ENCODE results near the gene AGPAT3.

Gene AGPAT3

GRCh38 chr21:43939443-43940328 is 74.7 kb downstream of the AGPAT3 start:
- DNase-seq = no peak

GRCh38 chr21:43940329-43941050 is 75.5 kb downstream of the AGPAT3 start:
- DNase-seq = no peak

GRCh38 chr21:43942201-43942600 is 77.2 kb downstream of the AGPAT3 start:
- DNase-seq = no peak

GRCh38 chr21:43942621-43943020 is 77.6 kb downstream of the AGPAT3 start:
- DNase-seq = no peak

- DNase-seq = no peak
These were observed 78.6 kb downstream of the AGPAT3 start for GRCh38 chr21:43943512-43944077.

GRCh38 chr21:43944078-43944633 is 79.1 kb downstream of the AGPAT3 start:
- DNase-seq = no peak

GRCh38 chr21:43944757-43945156 is 79.7 kb downstream of the AGPAT3 start:
- no peak for DNase-seq

GRCh38 chr21:43948740-43949498 is 83.9 kb downstream of the AGPAT3 start:
- DNase-seq = no peak

GRCh38 chr21:43949499-43950208 is 84.6 kb downstream of the AGPAT3 start:
- peak in 1 of 5 donors; percentile 40 for DNase-seq

GRCh38 chr21:43950481-43950880 is 85.5 kb downstream of the AGPAT3 start:
- DNase-seq = no peak

- no peak for DNase-seq
These were observed 85.9 kb downstream of the AGPAT3 start for GRCh38 chr21:43950936-43951335.

- DNase-seq = no peak
These were observed 87.1 kb downstream of the AGPAT3 start for GRCh38 chr21:43951911-43952703.

GRCh38 chr21:43953021-43953420 is 88.0 kb downstream of the AGPAT3 start:
- no peak for DNase-seq

GRCh38 chr21:43954042-43954441 is 89.0 kb downstream of the AGPAT3 start:
- no peak for DNase-seq

- no peak for DNase-seq
These were observed 89.9 kb downstream of the AGPAT3 start for GRCh38 chr21:43954896-43955295.

GRCh38 chr21:43956019-43956669 is 91.1 kb downstream of the AGPAT3 start:
- no peak for DNase-seq

GRCh38 chr21:43956670-43957035 is 91.6 kb downstream of the AGPAT3 start:
- no peak for DNase-seq

- DNase-seq = no peak
These were observed 92.1 kb downstream of the AGPAT3 start for GRCh38 chr21:43957128-43957571.

- DNase-seq = no peak
These were observed 92.8 kb downstream of the AGPAT3 start for GRCh38 chr21:43957611-43958362.
